Measurements from ENCODE around the gene OPA3.

- TF ChIP-seq CTCF (IDR thresholded peaks at IDR 0.05) (no peak), EP300 (IDR thresholded peaks at IDR 0.05) (no peak), POLR2A (IDR thresholded peaks at IDR 0.05) (no peak)
These were observed 42.4 kb downstream of the OPA3 start for GRCh38 chr19:45542234-45542668.

Data from tibial nerve (tissue), 4 donors.